PFSK-1 (cell line): Measurements from ENCODE around the gene TMC8.

Source experiments
- FOXP2 ChIP-seq: optimal IDR thresholded peaks from 2 replicates; pipeline ENCODE3; 2011; ENCODE audit warnings: borderline replicate concordance, control low read depth, inconsistent platforms; ENCODE audit not compliant: insufficient read depth; ENCODE audit errors: extremely low read length, extremely low read depth
- POLR2AphosphoS5 ChIP-seq: IDR thresholded peaks from 2 replicates; pipeline ENCODE4 v1.6.1; 2012; ENCODE audit warnings: low read depth, mild to moderate bottlenecking, control low read depth, low read length, moderate library complexity
- REST ChIP-seq, 2 experiments: IDR thresholded peaks; 2 replicates each; pipeline versions ENCODE4 v1.6.1 to v1.8.0; 2011 to 2012; ENCODE audit warnings: low read depth in 2 of 2, low read length in 2 of 2, control low read depth in 1 of 2, inconsistent platforms in 1 of 2, mild to moderate bottlenecking in 1 of 2, moderate library complexity in 1 of 2; ENCODE audit not compliant: insufficient read depth in 1 of 2
- SIN3A ChIP-seq: IDR thresholded peaks from 2 replicates; pipeline ENCODE4 v1.6.1; 2012; ENCODE audit warnings: mild to moderate bottlenecking, low read length, moderate library complexity, borderline replicate concordance; ENCODE audit not compliant: insufficient read depth
- TAF1 ChIP-seq: IDR thresholded peaks from 2 replicates; pipeline ENCODE4 v1.6.1; 2012; ENCODE audit warnings: low read length, control low read depth, borderline replicate concordance; ENCODE audit not compliant: insufficient read depth

The TMC8 gene

GRCh38 chr17:78111016-78111726 is 19.4 kb upstream of the TMC8 start:
- TF ChIP-seq FOXP2 (no peak), SIN3A (no peak), POLR2AphosphoS5 (no peak), TAF1 (no peak), REST (IDR thresholded peaks at IDR 0.05; ENCODE audit: insufficient read depth in 1 of 2, low read depth in 2 of 2, low read length in 2 of 2) (no peak)

GRCh38 chr17:78111727-78112517 is 18.6 kb upstream of the TMC8 start:
- TF ChIP-seq SIN3A: no peak
- no peak for TF ChIP-seq TAF1
- no peak for TF ChIP-seq REST (IDR thresholded peaks at IDR 0.05; ENCODE audit: insufficient read depth in 1 of 2, low read depth in 2 of 2, low read length in 2 of 2)
- no peak for TF ChIP-seq POLR2AphosphoS5
- no peak for TF ChIP-seq FOXP2

GRCh38 chr17:78112518-78113471 is 17.8 kb upstream of the TMC8 start:
- no peak for TF ChIP-seq FOXP2
- no peak for TF ChIP-seq SIN3A
- TF ChIP-seq POLR2AphosphoS5: no peak
- TF ChIP-seq REST (IDR thresholded peaks at IDR 0.05; ENCODE audit: insufficient read depth in 1 of 2, low read depth in 2 of 2, low read length in 2 of 2): no peak
- no peak for TF ChIP-seq TAF1

GRCh38 chr17:78113804-78114785 is 16.5 kb upstream of the TMC8 start:
- no peak for TF ChIP-seq TAF1
- no peak for TF ChIP-seq REST (IDR thresholded peaks at IDR 0.05; ENCODE audit: insufficient read depth in 1 of 2, low read depth in 2 of 2, low read length in 2 of 2)
- no peak for TF ChIP-seq SIN3A
- TF ChIP-seq FOXP2: no peak
- no peak for TF ChIP-seq POLR2AphosphoS5
